DND-41 (cell line): Measurements from ENCODE around the gene HIC1.

Experiments used
- EZH2 ChIP-seq: IDR thresholded peaks from 3 replicates; pipeline ENCODE4 v1.6.1; 2012; ENCODE audit warnings: borderline replicate concordance, low read depth, mild to moderate bottlenecking, moderate library complexity, low read length, inconsistent platforms; ENCODE audit not compliant: severe bottlenecking
- TF ChIP-seq, protein P1 (sequence below): IDR thresholded peaks from 2 replicates; pipeline ENCODE4 v1.5.1; 2012; ENCODE audit warnings: borderline replicate concordance, low read length, moderate library complexity, mild to moderate bottlenecking; ENCODE audit not compliant: poor library complexity, severe bottlenecking; ENCODE audit errors: extremely low read depth

- TF ChIP-seq, protein P1, sequence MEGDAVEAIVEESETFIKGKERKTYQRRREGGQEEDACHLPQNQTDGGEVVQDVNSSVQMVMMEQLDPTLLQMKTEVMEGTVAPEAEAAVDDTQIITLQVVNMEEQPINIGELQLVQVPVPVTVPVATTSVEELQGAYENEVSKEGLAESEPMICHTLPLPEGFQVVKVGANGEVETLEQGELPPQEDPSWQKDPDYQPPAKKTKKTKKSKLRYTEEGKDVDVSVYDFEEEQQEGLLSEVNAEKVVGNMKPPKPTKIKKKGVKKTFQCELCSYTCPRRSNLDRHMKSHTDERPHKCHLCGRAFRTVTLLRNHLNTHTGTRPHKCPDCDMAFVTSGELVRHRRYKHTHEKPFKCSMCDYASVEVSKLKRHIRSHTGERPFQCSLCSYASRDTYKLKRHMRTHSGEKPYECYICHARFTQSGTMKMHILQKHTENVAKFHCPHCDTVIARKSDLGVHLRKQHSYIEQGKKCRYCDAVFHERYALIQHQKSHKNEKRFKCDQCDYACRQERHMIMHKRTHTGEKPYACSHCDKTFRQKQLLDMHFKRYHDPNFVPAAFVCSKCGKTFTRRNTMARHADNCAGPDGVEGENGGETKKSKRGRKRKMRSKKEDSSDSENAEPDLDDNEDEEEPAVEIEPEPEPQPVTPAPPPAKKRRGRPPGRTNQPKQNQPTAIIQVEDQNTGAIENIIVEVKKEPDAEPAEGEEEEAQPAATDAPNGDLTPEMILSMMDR: no peak
- no peak for TF ChIP-seq EZH2
These were observed 11.1 kb upstream of the HIC1 start for GRCh38 chr17:2043785-2044184.
